Right lobe of liver (tissue), 4 donors: Measurements from ENCODE around the gene SMPD2.

Source experiments
- POLR2A ChIP-seq: fragments of 450-650 bp; IDR thresholded peaks from one replicate; pipeline ENCODE4 v1.6.1; 2017; ENCODE audit warnings: antibody characterized with exemption, mild to moderate bottlenecking
- TF ChIP-seq, protein P1 (sequence below), 4 donors: fragments of 200-600 bp in 3 of 4; fragments of 450-650 bp in 1 of 4; IDR thresholded peaks; one replicate each; pipeline versions ENCODE4 v1.5.1 to v1.8.0; 2016 to 2022; ENCODE audit warnings: antibody characterized with exemption in 4 of 4, mild to moderate bottlenecking in 2 of 4
- donor health status: DM: no; HTN: no; CAD: no.
- donor health status: DM: no; HTN: no; CAD: no.
- donor health status: DM: no; HTN: yes; CAD: no.

DNA sequence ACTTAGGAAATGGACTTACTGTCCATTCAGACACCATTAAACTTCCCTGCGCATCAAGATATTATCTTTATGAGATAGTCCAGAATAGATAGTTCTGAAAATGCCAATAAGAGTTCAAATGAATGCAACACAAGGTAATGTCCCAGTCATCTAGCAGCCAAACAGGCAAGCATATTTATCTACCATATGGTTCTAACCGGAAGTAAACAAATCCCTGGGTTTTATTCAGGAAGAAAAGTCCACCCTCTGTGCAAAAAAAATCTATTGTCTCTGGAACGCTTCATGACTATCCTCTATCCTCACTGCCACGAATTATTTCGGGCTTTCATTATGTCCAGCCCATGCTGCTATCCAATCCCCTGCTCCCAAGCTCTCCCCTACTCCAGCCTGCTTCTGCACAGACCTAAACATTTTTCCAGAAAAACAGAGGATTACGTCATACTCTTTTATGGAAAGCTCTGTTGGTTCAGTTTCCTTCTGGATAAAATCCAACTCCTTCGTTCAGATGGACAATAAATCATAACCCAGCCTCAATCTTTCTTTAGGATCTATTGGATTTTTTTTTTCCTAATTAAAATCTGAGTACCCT is 11.5 kb upstream of the SMPD2 start:
- TF ChIP-seq, protein P1, sequence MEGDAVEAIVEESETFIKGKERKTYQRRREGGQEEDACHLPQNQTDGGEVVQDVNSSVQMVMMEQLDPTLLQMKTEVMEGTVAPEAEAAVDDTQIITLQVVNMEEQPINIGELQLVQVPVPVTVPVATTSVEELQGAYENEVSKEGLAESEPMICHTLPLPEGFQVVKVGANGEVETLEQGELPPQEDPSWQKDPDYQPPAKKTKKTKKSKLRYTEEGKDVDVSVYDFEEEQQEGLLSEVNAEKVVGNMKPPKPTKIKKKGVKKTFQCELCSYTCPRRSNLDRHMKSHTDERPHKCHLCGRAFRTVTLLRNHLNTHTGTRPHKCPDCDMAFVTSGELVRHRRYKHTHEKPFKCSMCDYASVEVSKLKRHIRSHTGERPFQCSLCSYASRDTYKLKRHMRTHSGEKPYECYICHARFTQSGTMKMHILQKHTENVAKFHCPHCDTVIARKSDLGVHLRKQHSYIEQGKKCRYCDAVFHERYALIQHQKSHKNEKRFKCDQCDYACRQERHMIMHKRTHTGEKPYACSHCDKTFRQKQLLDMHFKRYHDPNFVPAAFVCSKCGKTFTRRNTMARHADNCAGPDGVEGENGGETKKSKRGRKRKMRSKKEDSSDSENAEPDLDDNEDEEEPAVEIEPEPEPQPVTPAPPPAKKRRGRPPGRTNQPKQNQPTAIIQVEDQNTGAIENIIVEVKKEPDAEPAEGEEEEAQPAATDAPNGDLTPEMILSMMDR (IDR thresholded peaks at IDR 0.05): no peak
- TF ChIP-seq POLR2A: no peak
